Caki2 (cell line): Measurements from ENCODE around the gene PCDHA13. TPM values are rescaled to one million over a fixed set of nuclear protein-coding genes. Genes with fewer than 3 reads are reported as not detected.
"Not testable (repeated sequence)": the region's sequence is repeated elsewhere in the genome, so short reads cannot be mapped to it uniquely, and the experiment has no call there.

Source experiments
- DNase-seq: peaks from one replicate; pipeline ENCODE4 v3.0.0-alpha.2; 2015; ENCODE audit warnings: low read depth
- in situ Hi-C: cut with HindIII; loops from 2 replicates; pipeline ENCODE4 v1.10.0; 2016; ENCODE audit warnings: low sequenced_read_pairs, low pct_unique_long_range_greater_than_20kb, mixed read lengths
- total RNA-seq: library from RNA; depleted of rRNA; stranded (reverse); fragments of >200 nt; shearing (Covaris generic); gene quantifications from 2 replicates; pipeline ENCODE4 v1.2.3, GENCODE V29; 2014; ENCODE audit warnings: low replicate concordance; rRNA removed

PCDHA13 gene, protein sequence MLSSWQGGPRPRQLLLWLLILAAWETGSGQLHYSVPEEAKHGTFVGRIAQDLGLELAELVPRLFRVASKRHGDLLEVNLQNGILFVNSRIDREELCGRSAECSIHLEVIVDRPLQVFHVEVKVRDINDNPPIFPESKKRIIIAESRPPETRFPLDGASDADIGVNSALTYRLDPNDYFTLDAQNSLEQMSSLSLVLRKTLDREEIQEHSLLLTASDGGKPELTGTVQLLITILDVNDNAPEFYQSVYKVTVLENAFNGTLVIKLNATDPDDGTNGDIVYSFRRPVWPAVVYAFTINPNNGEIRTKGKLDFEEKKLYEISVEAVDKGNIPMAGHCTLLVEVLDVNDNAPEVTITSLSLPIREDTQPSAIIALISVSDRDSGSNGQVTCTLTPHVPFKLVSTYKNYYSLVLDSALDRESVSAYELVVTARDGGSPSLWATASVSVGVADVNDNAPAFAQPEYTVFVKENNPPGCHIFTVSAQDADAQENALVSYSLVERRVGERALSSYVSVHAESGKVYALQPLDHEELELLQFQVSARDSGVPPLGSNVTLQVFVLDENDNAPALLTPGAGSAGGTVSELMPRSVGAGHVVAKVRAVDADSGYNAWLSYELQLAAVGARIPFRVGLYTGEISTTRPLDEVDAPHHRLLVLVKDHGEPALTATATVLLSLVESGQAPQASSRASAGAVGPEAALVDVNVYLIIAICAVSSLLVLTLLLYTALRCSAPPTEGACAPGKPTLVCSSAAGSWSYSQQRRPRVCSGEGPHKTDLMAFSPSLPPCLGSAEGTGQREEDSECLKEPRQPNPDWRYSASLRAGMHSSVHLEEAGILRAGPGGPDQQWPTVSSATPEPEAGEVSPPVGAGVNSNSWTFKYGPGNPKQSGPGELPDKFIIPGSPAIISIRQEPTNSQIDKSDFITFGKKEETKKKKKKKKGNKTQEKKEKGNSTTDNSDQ
- not detected in 2 replicates for total RNA-seq

DNA sequence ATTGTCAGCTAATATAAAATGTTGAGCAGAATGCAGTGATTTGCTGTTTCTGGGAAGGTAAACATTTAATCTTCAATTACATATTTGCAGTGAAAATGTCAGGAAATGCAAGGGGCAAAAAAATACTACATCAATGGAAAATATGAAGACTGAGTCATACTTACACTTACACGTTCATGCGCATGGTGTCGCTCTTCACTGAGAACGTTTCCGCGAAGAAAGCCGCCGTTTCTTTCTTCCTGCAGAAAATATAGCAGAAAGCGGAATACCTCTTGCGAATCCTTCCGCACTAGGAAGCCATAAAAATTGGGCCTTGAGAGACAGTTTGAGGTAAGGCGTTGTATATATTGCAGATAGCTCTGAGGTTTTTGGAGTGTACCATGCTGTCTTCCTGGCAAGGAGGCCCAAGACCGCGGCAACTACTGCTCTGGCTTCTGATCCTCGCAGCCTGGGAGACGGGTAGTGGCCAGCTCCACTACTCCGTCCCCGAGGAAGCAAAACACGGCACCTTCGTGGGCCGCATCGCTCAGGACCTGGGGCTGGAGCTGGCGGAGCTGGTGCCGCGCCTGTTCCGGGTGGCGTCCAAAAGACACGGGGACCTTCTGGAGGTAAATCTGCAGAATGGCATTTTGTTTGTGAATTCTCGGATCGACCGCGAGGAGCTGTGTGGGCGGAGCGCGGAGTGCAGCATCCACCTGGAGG, at the start of gene PCDHA13:
Gene PCDHA13 (plus strand): TSS at position 236 of the 702 bp plus-strand sequence. CDS start 145 bp downstream, at position 381.
- no peak for DNase-seq
- in situ Hi-C loops = no loop called here

- DNase-seq = no peak
- in situ Hi-C loops = no loop called here
Measured at GRCh38 chr5:140833993-140834392, 47.9 kb upstream of the PCDHA13 start, which contains the start of gene PCDHA7. PCDHA7 (plus strand) TSS chr5:140834269; CDS start chr5:140834384, 115 bp downstream.

- DNase-seq, in situ Hi-C loops: not testable (repeated sequence)
Measured at GRCh38 chr5:140834439-140835008, 47.4 kb upstream of the PCDHA13 start.

DNA sequence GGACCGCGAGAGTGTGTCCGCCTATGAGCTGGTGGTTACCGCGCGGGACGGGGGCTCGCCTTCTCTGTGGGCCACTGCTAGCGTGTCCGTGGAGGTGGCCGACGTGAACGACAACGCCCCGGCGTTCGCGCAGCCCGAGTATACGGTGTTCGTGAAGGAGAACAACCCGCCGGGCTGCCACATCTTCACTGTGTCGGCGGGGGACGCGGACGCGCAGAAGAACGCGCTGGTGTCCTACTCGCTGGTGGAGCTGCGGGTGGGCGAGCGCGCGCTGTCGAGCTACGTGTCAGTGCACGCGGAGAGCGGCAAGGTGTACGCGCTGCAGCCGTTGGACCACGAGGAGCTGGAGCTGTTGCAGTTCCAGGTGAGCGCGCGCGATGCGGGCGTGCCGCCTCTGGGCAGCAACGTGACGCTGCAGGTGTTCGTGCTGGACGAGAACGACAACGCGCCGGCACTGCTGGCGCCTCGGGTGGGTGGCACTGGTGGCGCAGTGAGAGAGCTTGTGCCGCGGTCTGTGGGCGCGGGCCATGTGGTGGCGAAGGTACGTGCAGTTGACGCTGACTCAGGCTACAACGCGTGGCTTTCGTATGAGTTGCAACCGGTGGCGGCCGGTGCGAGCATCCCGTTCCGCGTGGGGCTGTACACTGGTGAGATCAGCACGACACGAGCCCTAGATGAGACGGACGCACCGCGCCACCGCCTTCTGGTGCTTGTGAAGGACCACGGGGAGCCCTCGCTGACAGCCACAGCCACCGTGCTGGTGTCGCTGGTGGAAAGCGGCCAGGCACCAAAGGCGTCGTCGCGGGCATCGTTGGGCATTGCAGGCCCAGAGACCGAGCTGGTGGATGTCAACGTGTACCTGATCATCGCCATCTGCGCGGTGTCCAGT, 46.1 kb upstream of the PCDHA13 start:
- DNase-seq = no peak
- in situ Hi-C loops = no loop called here

DNA sequence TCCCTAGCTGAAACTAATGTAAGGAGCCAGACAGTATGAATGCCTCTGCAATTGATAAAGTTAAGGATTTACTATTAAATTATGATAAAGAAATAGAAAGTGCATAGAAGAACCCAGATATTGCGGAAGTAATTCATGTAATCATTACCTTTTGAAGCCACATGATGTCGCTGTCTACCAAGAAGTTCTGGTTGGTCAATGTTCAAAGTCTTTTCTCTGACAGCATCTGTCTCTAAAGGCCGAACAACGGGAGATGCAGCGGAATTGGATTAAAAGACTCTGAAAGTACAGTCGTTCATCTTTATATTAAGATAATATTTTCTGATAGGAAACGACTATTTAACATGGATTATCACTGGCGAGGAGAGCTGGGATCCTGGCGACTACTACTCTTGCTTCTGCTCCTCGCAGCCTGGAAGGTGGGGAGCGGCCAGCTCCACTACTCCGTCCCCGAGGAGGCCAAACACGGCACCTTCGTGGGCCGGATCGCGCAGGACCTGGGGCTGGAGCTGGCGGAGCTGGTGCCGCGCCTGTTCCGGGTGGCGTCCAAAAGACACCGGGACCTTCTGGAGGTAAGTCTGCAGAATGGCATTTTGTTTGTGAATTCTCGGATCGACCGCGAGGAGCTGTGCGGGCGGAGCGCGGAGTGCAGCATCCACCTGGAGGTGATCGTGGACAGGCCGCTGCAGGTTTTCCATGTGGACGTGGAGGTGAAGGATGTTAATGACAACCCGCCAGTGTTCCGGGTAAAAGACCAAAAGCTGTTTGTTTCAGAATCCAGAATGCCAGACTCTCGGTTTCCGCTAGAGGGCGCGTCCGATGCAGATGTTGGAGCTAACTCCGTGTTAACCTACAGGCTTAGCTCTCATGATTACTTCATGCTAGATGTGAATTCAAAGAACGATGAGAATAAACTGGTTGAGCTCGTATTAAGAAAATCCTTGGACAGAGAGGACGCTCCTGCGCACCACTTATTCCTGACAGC, 40.7 kb upstream of the PCDHA13 start, which contains the start of gene PCDHA8:
Gene PCDHA8 (plus strand): TSS at position 210 of the 985 bp plus-strand sequence. CDS start 135 bp downstream, at position 345.
- DNase-seq = peak; percentile 10
- in situ Hi-C loops = no loop called here

GRCh38 chr5:140842798-140843733, 38.9 kb upstream of the PCDHA13 start:
- in situ Hi-C loops = no loop called here
- no peak for DNase-seq

DNA sequence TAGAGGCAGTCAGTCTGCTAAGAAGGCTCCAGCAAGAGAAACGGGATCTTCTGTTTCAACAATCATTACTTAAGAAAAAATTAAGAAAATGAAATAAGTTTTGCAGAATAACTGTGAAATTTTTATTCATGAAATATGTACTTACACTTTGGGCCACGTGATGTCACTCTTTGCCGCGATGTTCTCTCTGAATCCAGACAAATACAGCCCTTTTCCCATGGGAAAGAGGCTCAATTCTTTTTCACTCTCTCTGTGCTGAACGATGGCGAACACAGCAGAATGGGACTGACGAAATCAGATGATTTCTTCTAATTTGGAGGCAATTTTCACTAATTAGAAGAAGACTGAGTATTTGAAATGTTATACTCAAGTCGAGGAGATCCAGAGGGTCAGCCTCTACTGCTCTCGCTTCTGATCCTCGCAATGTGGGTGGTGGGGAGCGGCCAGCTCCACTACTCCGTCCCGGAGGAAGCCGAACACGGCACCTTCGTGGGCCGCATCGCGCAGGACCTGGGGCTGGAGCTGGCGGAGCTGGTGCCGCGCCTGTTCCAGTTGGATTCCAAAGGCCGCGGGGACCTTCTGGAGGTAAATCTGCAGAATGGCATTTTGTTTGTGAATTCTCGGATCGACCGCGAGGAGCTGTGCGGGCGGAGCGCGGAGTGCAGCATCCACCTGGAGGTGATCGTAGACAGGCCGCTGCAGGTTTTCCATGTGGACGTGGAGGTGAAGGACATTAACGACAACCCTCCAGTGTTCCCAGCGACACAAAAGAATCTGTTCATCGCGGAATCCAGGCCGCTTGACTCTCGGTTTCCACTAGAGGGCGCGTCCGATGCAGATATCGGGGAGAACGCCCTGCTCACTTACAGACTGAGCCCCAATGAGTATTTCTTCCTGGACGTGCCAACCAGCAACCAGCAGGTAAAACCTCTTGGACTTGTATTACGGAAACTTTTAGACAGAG, 33.5 kb upstream of the PCDHA13 start, which contains the start of gene PCDHA9:
Gene PCDHA9 (plus strand): TSS at position 244 of the 964 bp plus-strand sequence. CDS start 114 bp downstream, at position 358.
- in situ Hi-C loops, DNase-seq: not testable (repeated sequence)

GRCh38 chr5:140849831-140850634, 31.9 kb upstream of the PCDHA13 start:
- in situ Hi-C loops, DNase-seq: not testable (repeated sequence)

DNA sequence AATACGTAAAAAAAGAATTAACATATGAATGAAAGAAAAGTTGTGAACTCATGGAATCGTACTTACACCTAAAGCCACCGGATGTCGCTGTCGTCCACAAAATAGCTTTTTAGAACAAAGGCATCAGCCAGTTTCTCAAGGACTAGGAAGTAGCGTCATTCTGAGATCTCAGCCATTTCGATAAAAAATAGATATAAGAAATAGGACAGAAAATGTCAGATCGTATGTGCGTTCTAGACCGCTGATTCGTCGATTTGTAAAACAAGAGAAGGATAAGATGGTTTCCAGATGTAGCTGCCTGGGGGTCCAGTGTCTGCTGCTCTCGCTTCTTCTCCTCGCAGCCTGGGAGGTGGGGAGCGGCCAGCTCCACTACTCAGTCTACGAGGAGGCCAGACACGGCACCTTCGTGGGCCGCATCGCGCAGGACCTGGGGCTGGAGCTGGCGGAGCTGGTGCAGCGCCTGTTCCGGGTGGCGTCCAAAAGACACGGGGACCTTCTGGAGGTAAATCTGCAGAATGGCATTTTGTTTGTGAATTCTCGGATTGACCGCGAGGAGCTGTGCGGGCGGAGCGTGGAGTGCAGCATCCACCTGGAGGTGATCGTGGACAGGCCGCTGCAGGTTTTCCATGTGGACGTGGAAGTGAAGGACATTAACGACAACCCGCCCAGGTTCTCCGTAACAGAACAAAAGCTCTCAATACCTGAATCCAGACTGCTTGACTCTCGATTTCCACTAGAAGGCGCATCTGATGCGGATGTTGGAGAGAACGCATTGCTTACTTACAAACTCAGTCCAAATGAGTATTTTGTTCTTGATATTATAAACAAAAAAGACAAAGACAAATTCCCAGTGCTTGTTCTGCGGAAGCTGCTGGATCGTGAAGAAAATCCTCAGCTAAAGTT, 25.9 kb upstream of the PCDHA13 start, which contains the start of gene PCDHA10:
Gene PCDHA10 (plus strand): TSS at position 126 of the 903 bp plus-strand sequence. CDS start 152 bp downstream, at position 278.
- no peak for DNase-seq
- in situ Hi-C loops = no loop called here

DNA sequence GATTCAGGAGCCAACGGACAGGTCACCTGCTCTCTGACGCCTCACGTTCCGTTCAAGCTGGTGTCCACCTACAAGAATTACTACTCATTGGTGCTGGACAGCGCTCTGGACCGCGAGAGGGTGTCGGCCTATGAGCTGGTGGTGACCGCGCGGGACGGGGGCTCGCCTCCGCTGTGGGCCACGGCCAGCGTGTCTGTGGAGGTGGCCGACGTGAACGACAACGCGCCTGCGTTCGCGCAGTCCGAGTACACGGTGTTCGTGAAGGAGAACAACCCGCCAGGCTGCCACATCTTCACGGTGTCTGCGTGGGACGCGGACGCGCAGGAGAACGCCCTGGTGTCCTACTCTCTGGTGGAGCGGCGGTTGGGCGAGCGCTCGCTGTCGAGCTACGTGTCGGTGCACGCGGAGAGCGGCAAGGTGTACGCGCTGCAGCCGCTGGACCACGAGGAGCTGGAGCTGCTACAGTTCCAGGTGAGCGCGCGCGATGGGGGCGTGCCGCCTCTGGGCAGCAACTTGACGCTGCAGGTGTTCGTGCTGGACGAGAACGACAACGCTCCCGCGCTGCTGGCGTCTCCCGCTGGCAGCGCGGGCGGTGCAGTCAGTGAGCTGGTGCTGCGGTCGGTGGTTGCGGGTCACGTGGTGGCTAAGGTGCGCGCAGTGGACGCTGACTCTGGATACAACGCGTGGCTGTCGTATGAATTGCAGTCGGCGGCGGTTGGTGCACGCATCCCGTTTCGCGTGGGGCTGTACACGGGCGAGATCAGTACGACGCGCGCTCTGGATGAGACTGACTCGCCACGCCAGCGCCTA, 24.5 kb upstream of the PCDHA13 start:
- DNase-seq = no peak
- in situ Hi-C loops = no loop called here

- in situ Hi-C loops = no loop called here
- no peak for DNase-seq
Measured at GRCh38 chr5:140857987-140858240, 24.0 kb upstream of the PCDHA13 start.
